Thymus (tissue), 11 donors: ENCODE measurements around the gene CHI3L2. TPM values are rescaled to one million over a fixed set of nuclear protein-coding genes. Genes with fewer than 3 reads are reported as not detected.

Source experiments
- DNase-seq, 9 donors: peaks; one replicate each; pipeline ENCODE4 v3.0.0-alpha.2; 2013; ENCODE audit warnings: low spot score in 9 of 9, low read depth in 6 of 9, missing footprints in 1 of 9
- H3K27ac ChIP-seq, 2 donors: one replicate each; pipeline ENCODE4 v1.5.1; 2013; ENCODE audit warnings: control low read depth in 1 of 2, low read depth in 1 of 2, low read length in 1 of 2, mild to moderate bottlenecking in 1 of 2, moderate library complexity in 1 of 2
- H3K27me3 ChIP-seq, 2 donors: one replicate each; pipeline ENCODE4 v1.5.1; 2013; ENCODE audit warnings: low read length in 1 of 2; ENCODE audit not compliant: control insufficient read depth in 2 of 2, insufficient read depth in 1 of 2
- H3K36me3 ChIP-seq, 2 donors: one replicate each; pipeline ENCODE4 v1.5.1; 2013; ENCODE audit warnings: low read length in 1 of 2, mild to moderate bottlenecking in 1 of 2, moderate library complexity in 1 of 2; ENCODE audit not compliant: control insufficient read depth in 2 of 2, insufficient read depth in 2 of 2
- H3K4me1 ChIP-seq, 2 donors: one replicate each; pipeline ENCODE4 v1.5.1; 2013; ENCODE audit warnings: low read length in 2 of 2; ENCODE audit not compliant: control insufficient read depth in 2 of 2, insufficient read depth in 2 of 2
- H3K4me3 ChIP-seq, 2 donors: one replicate each; pipeline ENCODE4 v1.5.1; 2013; ENCODE audit warnings: low read length in 2 of 2, control low read depth in 1 of 2, mild to moderate bottlenecking in 1 of 2
- H3K9me3 ChIP-seq, 2 donors: one replicate each; pipeline ENCODE4 v1.5.1; 2013; ENCODE audit warnings: low read length in 1 of 2, mild to moderate bottlenecking in 1 of 2; ENCODE audit not compliant: control insufficient read depth in 2 of 2, insufficient read depth in 1 of 2
- WGBS: extraction: QIAGEN DNeasy Blood & Tissue Kit; methylation state at CpG from one replicate; pipeline ENCODE4 v1.1.7; 2013; 5-methylcytosine and 5-hydroxymethylcytosine counted together
- polyA plus RNA-seq: library from polyadenylated mRNA; stranded (reverse); fragments of 200-250 nt; gene quantifications from one replicate; pipeline ENCODE4 v1.2.3, GENCODE V29; 2013
- total RNA-seq: library from RNA; stranded (reverse); fragments of 120-200 nt; gene quantifications from one replicate; pipeline ENCODE4 v1.2.4, GENCODE V29; 2013
- donor health status: healthy.

CHI3L2 gene
- total and polyA plus RNA-seq, 2 donors: 190 to 291 TPM

DNA sequence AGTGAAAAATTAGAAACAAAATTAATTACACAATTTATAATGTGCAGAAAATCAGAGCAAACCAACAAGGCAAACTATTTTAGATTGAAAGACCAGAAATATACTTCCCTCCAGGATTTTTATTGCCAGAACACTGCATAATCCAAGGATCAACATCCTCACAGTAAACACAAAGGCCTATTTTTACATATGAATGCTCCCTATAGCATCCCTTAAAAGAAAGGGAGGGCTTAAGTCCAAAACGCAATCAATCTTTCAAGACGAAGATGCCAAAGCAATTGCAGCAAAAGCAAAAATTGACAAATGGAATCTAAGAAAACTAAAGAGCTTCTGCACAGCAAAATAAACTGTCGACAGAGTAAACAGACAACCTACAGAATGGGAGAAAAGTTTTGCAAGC is 44.6 kb downstream of the CHI3L2 start:
- Histone ChIP-seq H3K27me3 (peaks cover 18 to 48% of the 10 kb centered on the region in 2 donors), H3K9me3 (peaks cover 3 to 4% of the 10 kb centered on the region in 2 donors), H3K36me3 (no peaks in the 10 kb centered on the region), H3K4me3 (no peak overlapping the region), H3K4me1 (peaks cover 4 to 6% of the 10 kb centered on the region in 2 donors), H3K27ac (no peak overlapping the region)
- WGBS: 92% methylated on average over 3 of the region's 3 CpGs
- no peak for DNase-seq

- Histone ChIP-seq H3K36me3 (no peaks in the 10 kb centered on the region), H3K27ac (no peak overlapping the region), H3K27me3 (peaks cover 18 to 32% of the 10 kb centered on the region in 2 donors), H3K4me3 (no peak overlapping the region), H3K4me1 (peaks cover 4 to 6% of the 10 kb centered on the region in 2 donors), H3K9me3 (peaks cover 3 to 4% of the 10 kb centered on the region in 2 donors)
- WGBS: 96% methylated on average over 4 of the region's 4 CpGs
- DNase-seq: no peak
Measured at GRCh38 chr1:111274653-111275052, 47.1 kb downstream of the CHI3L2 start.

DNA sequence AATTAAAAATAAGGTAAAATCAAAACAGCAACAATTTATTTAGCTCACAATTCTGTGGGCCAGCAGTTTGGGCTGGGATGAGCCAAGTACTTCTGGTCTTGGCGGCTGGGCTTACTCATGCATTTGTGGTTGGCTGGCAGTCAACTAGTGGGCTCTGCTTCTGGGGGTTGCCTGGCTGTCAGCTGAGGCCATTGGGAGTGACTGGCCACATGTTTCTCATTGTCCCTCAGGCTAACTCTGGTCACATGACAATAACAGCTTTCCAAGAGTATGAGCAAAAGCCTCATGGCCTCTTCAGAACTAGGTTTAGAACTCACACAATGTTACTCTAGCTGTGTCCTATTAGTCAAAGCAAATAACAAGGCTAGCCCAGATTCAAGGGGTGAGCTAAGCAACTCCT is 47.6 kb downstream of the CHI3L2 start:
- DNase-seq: no peak
- 100% methylated on average over 1 of the region's 1 CpG for WGBS
- Histone ChIP-seq H3K9me3 (peaks cover 3 to 4% of the 10 kb centered on the region in 2 donors), H3K27me3 (peaks cover 16 to 28% of the 10 kb centered on the region in 2 donors), H3K4me1 (peaks cover 4 to 6% of the 10 kb centered on the region in 2 donors), H3K4me3 (no peak overlapping the region), H3K27ac (no peak overlapping the region), H3K36me3 (no peaks in the 10 kb centered on the region)

DNA sequence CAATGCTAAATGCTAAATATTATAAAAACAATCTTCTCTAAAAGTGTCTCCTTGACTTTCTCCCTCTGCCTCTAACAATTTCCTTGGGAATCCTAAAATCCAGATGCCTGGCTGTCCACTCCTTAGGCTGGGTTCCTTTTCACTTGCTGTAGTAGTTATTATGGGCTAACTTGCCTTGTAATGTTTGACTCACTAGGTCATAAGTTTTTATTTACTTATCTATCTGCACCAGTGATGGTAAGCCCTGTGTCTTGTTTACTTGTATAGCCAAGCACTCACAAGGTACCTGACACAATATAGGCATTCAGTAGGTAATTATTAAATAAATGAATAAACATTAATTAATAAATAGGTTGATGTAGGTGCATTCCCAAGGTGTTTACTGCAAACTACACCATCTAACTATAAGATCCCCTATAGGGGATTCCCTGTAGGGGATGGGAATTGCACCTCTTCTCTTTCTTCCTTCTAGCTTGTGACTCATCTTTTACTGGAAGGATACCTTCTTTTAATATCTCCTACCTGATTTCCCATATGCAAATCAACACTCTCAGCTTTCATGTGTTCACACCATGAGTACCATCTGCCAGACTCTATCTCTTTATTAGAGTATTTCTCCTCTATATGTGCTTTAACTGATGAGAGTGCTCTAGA is 48.4 kb downstream of the CHI3L2 start:
- H3K9me3 ChIP-seq: peaks cover 0 to 2% of the 10 kb centered on the region in 2 donors
- H3K27me3 ChIP-seq: peaks cover 8 to 20% of the 10 kb centered on the region in 2 donors
- no peaks in the 10 kb centered on the region for H3K36me3 ChIP-seq
- H3K4me1 ChIP-seq: peaks cover 1 to 4% of the 10 kb centered on the region in 2 donors
- no peak overlapping the region for H3K27ac ChIP-seq
- no peak for DNase-seq
- H3K4me3 ChIP-seq: no peak overlapping the region

GRCh38 chr1:111279144-111279543 is 51.6 kb downstream of the CHI3L2 start:
- no peaks in the 10 kb centered on the region for H3K4me1 ChIP-seq
- no peak overlapping the region for H3K4me3 ChIP-seq
- no peak overlapping the region for H3K27ac ChIP-seq
- 80% methylated on average over 4 of the region's 4 CpGs for WGBS
- DNase-seq: no peak
- H3K27me3 ChIP-seq: no peaks in the 10 kb centered on the region
- no peaks in the 10 kb centered on the region for H3K36me3 ChIP-seq
- H3K9me3 ChIP-seq: no peaks in the 10 kb centered on the region

DNA sequence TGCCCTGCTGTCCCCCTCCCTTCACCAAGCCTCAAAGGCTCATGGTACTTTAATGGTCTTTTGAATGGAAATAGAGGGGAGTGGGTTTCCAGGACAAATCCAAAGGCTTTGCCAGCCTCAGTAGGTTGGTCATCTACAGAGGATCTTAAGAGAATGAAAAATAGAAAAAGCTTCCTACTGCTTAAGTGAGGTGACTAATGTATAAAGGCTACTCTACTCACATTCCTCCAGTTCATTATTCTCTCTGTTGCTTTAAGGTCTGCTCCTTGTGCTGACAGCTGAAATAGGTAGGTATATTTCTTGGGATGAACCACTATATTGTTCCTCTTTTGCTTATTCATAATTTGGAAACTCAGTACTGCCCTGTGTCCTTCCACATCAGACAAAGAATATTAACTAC is 52.8 kb downstream of the CHI3L2 start:
- Histone ChIP-seq H3K36me3 (no peaks in the 10 kb centered on the region), H3K4me1 (no peaks in the 10 kb centered on the region), H3K27me3 (no peaks in the 10 kb centered on the region), H3K27ac (no peak overlapping the region), H3K4me3 (no peak overlapping the region), H3K9me3 (no peaks in the 10 kb centered on the region)
- no peak for DNase-seq

GRCh38 chr1:111281411-111281810 is 53.9 kb downstream of the CHI3L2 start:
- no peak for DNase-seq
- no peaks in the 10 kb centered on the region for H3K4me1 ChIP-seq
- no peaks in the 10 kb centered on the region for H3K27me3 ChIP-seq
- no peaks in the 10 kb centered on the region for H3K36me3 ChIP-seq
- H3K9me3 ChIP-seq: no peaks in the 10 kb centered on the region
- WGBS: 97% methylated on average over 5 of the region's 5 CpGs
- H3K27ac ChIP-seq: no peak overlapping the region
- no peak overlapping the region for H3K4me3 ChIP-seq

DNA sequence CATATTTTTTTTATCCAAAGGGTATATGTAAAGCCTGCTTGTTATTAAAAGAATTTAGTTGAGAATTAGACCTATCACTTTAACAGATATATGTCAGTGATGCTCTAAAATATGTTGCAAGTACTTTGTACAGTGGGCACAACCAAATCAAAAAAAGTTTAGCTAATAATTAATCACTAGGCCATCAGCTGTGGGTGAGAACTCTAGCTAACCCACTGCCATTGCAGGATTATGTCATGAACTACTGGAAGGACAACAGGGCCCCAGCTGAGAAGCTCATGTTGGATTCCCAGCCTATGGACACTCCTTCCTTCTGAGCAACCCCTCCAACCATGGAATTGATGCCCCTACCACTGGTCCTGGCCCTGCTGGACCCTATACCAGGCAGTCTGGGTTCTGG is 56.3 kb downstream of the CHI3L2 start:
- no peak for DNase-seq
- no peaks in the 10 kb centered on the region for H3K9me3 ChIP-seq
- no peaks in the 10 kb centered on the region for H3K27me3 ChIP-seq
- H3K27ac ChIP-seq: no peak overlapping the region
- H3K4me3 ChIP-seq: no peak overlapping the region
- no peaks in the 10 kb centered on the region for H3K4me1 ChIP-seq
- H3K36me3 ChIP-seq: no peaks in the 10 kb centered on the region

GRCh38 chr1:111285879-111286278 is 58.4 kb downstream of the CHI3L2 start:
- no peak overlapping the region for H3K4me3 ChIP-seq
- H3K27ac ChIP-seq: no peak overlapping the region
- no peaks in the 10 kb centered on the region for H3K9me3 ChIP-seq
- 93% methylated on average over 2 of the region's 2 CpGs for WGBS
- no peaks in the 10 kb centered on the region for H3K36me3 ChIP-seq
- H3K4me1 ChIP-seq: no peaks in the 10 kb centered on the region
- no peaks in the 10 kb centered on the region for H3K27me3 ChIP-seq
- no peak for DNase-seq
